Activated T-cell treated with anti-CD3 and anti-CD28 coated beads for 4 hours (primary cell): ENCODE measurements around the gene GTF3C1.

Experiments used
- DNase-seq: peaks from one replicate; pipeline ENCODE4 v3.0.0-alpha.2; 2020

Gene GTF3C1

GRCh38 chr16:27558932-27559331 is 9.2 kb upstream of the GTF3C1 start:
- no peak for DNase-seq

- no peak for DNase-seq
Observed at GRCh38 chr16:27558434-27558833, 8.7 kb upstream of the GTF3C1 start.

GRCh38 chr16:27556471-27556870 is 6.8 kb upstream of the GTF3C1 start:
- no peak for DNase-seq

- DNase-seq: no peak
Observed at GRCh38 chr16:27551036-27551435, 1.3 kb upstream of the GTF3C1 start.

GRCh38 chr16:27550582-27550920 is 838 bp upstream of the GTF3C1 start:
- DNase-seq: no peak

- DNase-seq: no peak
Observed at GRCh38 chr16:27549464-27549745, 308 bp downstream of the GTF3C1 start.

- no peak for DNase-seq
Observed at GRCh38 chr16:27547851-27548250, 1.9 kb downstream of the GTF3C1 start.

GRCh38 chr16:27547134-27547533 is 2.6 kb downstream of the GTF3C1 start:
- no peak for DNase-seq

GRCh38 chr16:27544671-27545070 is 5.0 kb downstream of the GTF3C1 start:
- DNase-seq: no peak

GRCh38 chr16:27543801-27544200 is 5.9 kb downstream of the GTF3C1 start:
- no peak for DNase-seq

- no peak for DNase-seq
Observed at GRCh38 chr16:27539636-27540035, 10.1 kb downstream of the GTF3C1 start.

- no peak for DNase-seq
Observed at GRCh38 chr16:27539120-27539519, 10.6 kb downstream of the GTF3C1 start.

GRCh38 chr16:27538528-27538927 is 11.2 kb downstream of the GTF3C1 start:
- no peak for DNase-seq

GRCh38 chr16:27534256-27534655 is 15.5 kb downstream of the GTF3C1 start:
- no peak for DNase-seq

- no peak for DNase-seq
Observed at GRCh38 chr16:27531826-27532800, 17.6 kb downstream of the GTF3C1 start.

GRCh38 chr16:27531186-27531585 is 18.5 kb downstream of the GTF3C1 start:
- no peak for DNase-seq

- DNase-seq: no peak
Observed at GRCh38 chr16:27529962-27530361, 19.8 kb downstream of the GTF3C1 start.

- no peak for DNase-seq
Observed at GRCh38 chr16:27528294-27528693, 21.4 kb downstream of the GTF3C1 start.

GRCh38 chr16:27526180-27526579 is 23.5 kb downstream of the GTF3C1 start:
- no peak for DNase-seq

GRCh38 chr16:27522173-27522707 is 27.5 kb downstream of the GTF3C1 start:
- DNase-seq: no peak

GRCh38 chr16:27520982-27521673 is 28.6 kb downstream of the GTF3C1 start:
- DNase-seq: no peak

GRCh38 chr16:27518226-27518625 is 31.5 kb downstream of the GTF3C1 start:
- DNase-seq: no peak

- DNase-seq: no peak
Observed at GRCh38 chr16:27517664-27518063, 32.0 kb downstream of the GTF3C1 start.

GRCh38 chr16:27516365-27516764 is 33.3 kb downstream of the GTF3C1 start:
- DNase-seq: no peak
